ENCODE measurements around the gene SOCS1. TPM values are rescaled to one million over a fixed set of nuclear protein-coding genes. Genes with fewer than 3 reads are reported as not detected.

Gene SOCS1
- total and polyA plus RNA-seq, 2 experiments from 2014 or later: 13.1 to 18.6 TPM

- no peak overlapping the region for H3K27ac ChIP-seq
- no peak overlapping the region for H3K4me3 ChIP-seq
- H3K4me1 ChIP-seq (ENCODE audit: insufficient read depth): peaks cover 7% of the 10 kb centered on the region
- H3K27me3 ChIP-seq: no peaks in the 10 kb centered on the region
- no peak for DNase-seq (ENCODE audit: low spot score)
- TF ChIP-seq, protein P1, sequence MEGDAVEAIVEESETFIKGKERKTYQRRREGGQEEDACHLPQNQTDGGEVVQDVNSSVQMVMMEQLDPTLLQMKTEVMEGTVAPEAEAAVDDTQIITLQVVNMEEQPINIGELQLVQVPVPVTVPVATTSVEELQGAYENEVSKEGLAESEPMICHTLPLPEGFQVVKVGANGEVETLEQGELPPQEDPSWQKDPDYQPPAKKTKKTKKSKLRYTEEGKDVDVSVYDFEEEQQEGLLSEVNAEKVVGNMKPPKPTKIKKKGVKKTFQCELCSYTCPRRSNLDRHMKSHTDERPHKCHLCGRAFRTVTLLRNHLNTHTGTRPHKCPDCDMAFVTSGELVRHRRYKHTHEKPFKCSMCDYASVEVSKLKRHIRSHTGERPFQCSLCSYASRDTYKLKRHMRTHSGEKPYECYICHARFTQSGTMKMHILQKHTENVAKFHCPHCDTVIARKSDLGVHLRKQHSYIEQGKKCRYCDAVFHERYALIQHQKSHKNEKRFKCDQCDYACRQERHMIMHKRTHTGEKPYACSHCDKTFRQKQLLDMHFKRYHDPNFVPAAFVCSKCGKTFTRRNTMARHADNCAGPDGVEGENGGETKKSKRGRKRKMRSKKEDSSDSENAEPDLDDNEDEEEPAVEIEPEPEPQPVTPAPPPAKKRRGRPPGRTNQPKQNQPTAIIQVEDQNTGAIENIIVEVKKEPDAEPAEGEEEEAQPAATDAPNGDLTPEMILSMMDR (IDR thresholded peaks at IDR 0.05; ENCODE audit: poor library complexity): no peak
- TF ChIP-seq EZH2phosphoT487 (IDR thresholded peaks at IDR 0.05; ENCODE audit: low read depth, severe bottlenecking, unreplicated experiment) (no peak), EZH2 (IDR thresholded peaks at IDR 0.05; ENCODE audit: borderline replicate concordance) (no peak)
- no peak overlapping the region for H2AFZ ChIP-seq
- H3K4me2 ChIP-seq: no peak overlapping the region
- WGBS (ENCODE audit: low lambda C conversion rate, missing lambda C conversion rate): 94% methylated on average over 12 of the region's 12 CpGs
- H3K79me2 ChIP-seq: peaks cover 6% of the 10 kb centered on the region
- no peaks in the 10 kb centered on the region for H3K9me2 ChIP-seq (replicated peaks; ENCODE audit: insufficient read depth)
- peaks cover 6% of the 10 kb centered on the region for H4K20me1 ChIP-seq (ENCODE audit: insufficient read depth, poor library complexity, severe bottlenecking)
- no peaks in the 10 kb centered on the region for H3K36me3 ChIP-seq (replicated peaks; ENCODE audit: insufficient read depth, low read depth)
- no peaks in the 10 kb centered on the region for H3K9me3 ChIP-seq (ENCODE audit: low read depth)
These were observed 3.9 kb upstream of the SOCS1 start for GRCh38 chr16:11259655-11260595.

- no peaks in the 10 kb centered on the region for H3K9me2 ChIP-seq (replicated peaks; ENCODE audit: insufficient read depth)
- peaks cover 17% of the 10 kb centered on the region for H4K20me1 ChIP-seq (ENCODE audit: insufficient read depth, poor library complexity, severe bottlenecking)
- H3K27me3 ChIP-seq: no peaks in the 10 kb centered on the region
- no peaks in the 10 kb centered on the region for H3K36me3 ChIP-seq (replicated peaks; ENCODE audit: insufficient read depth, low read depth)
- no peak for TF ChIP-seq EZH2phosphoT487 (IDR thresholded peaks at IDR 0.05; ENCODE audit: low read depth, severe bottlenecking, unreplicated experiment)
- TF ChIP-seq, protein P1 (IDR thresholded peaks at IDR 0.05; ENCODE audit: poor library complexity): no peak
- TF ChIP-seq EZH2 (IDR thresholded peaks at IDR 0.05; ENCODE audit: borderline replicate concordance): no peak
- H3K27ac ChIP-seq: no peak overlapping the region
- peaks cover 14% of the 10 kb centered on the region for H3K4me1 ChIP-seq (ENCODE audit: insufficient read depth)
- H3K79me2 ChIP-seq: peaks cover 17% of the 10 kb centered on the region
- H2AFZ ChIP-seq: no peak overlapping the region
- no peak overlapping the region for H3K4me3 ChIP-seq
- H3K9me3 ChIP-seq (ENCODE audit: low read depth): no peaks in the 10 kb centered on the region
- DNase-seq (ENCODE audit: low spot score): no peak
- no peak overlapping the region for H3K4me2 ChIP-seq
- WGBS (ENCODE audit: low lambda C conversion rate, missing lambda C conversion rate): 79% methylated on average over 15 of the region's 15 CpGs
These were observed 2.8 kb upstream of the SOCS1 start for GRCh38 chr16:11258553-11259492.

DNA sequence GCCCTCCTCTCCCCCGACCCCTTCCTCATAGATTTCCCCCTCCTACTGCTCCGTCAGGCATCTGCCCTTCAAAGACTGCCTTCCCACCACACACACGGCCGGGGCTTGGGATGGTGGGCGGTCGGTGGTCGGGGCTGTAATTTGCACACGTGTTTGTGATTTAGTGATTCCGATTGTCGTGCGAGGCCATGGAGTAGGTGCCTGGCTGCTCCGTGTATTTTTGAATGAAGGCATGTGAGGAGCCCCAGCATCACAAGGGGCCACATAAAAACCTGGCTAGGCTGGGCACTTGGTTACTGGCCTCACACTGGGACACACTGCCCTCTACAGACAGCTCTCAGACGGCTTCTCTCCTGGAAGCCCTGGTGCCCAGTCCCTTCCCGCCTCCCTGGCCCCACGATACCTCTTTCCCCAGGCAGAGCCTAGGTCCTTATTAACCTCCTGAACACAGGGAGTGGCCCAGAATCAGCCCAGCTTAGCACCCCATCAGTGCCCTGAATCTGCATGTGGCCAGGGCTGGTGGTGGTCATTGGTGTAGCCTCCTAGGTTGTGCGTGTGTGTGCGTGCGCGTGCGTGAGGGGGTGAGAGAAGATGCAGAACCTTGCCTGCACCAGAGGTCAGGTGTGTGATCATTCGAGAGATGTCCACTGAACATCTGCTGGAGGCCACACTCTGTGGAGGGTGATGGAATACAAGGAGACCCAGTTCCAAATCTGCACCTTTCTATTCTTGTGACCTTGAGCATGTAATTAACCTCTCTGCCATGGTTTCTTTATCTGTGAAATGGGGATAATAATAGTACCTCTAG is 1.3 kb upstream of the SOCS1 start:
- Histone ChIP-seq H3K79me2 (peaks cover 31% of the 10 kb centered on the region), H2AFZ (no peak overlapping the region), H3K4me3 (peak overlapping the region; percentile 93), H3K4me1 (ENCODE audit: insufficient read depth) (peaks cover 14% of the 10 kb centered on the region), H3K27me3 (no peaks in the 10 kb centered on the region), H3K4me2 (peak overlapping the region; percentile 100), H3K9me3 (ENCODE audit: low read depth) (no peaks in the 10 kb centered on the region), H3K27ac (peak overlapping the region; percentile 100), H4K20me1 (ENCODE audit: insufficient read depth, poor library complexity, severe bottlenecking) (peaks cover 32% of the 10 kb centered on the region), H3K9me2 (replicated peaks; ENCODE audit: insufficient read depth) (no peaks in the 10 kb centered on the region), H3K36me3 (replicated peaks; ENCODE audit: insufficient read depth, low read depth) (no peaks in the 10 kb centered on the region)
- 34% methylated on average over 18 of the region's 21 CpGs for WGBS (ENCODE audit: low lambda C conversion rate, missing lambda C conversion rate)
- peak; percentile 89 for DNase-seq (ENCODE audit: low spot score)
- TF ChIP-seq, protein P1 (IDR thresholded peaks at IDR 0.05; ENCODE audit: poor library complexity): peak; percentile 77
- TF ChIP-seq EZH2phosphoT487 (IDR thresholded peaks at IDR 0.05; ENCODE audit: low read depth, severe bottlenecking, unreplicated experiment) (no peak), EZH2 (IDR thresholded peaks at IDR 0.05; ENCODE audit: borderline replicate concordance) (no peak)
